GM12891 (cell line): ENCODE data around the gene CXCR4.

Source experiments
- POLR2A ChIP-seq: IDR thresholded peaks from 2 replicates; pipeline ENCODE4 v1.6.1; 2011; ENCODE audit warnings: low read depth, low read length, control low read depth
- POLR2AphosphoS5 ChIP-seq: IDR thresholded peaks from 2 replicates; pipeline ENCODE4 v1.6.1; 2011; ENCODE audit warnings: low read depth, low read length, control low read depth
- POU2F2 ChIP-seq: IDR thresholded peaks from 2 replicates; pipeline ENCODE4 v1.6.1; 2011; ENCODE audit warnings: low read depth, mild to moderate bottlenecking, control low read depth, low read length, moderate library complexity

GRCh38 chr2:136137982-136138381, 20.0 kb upstream of the CXCR4 start:
- no peak for TF ChIP-seq POLR2A
- TF ChIP-seq POU2F2, result no peak
- TF ChIP-seq POLR2AphosphoS5, result no peak
